Measurements from ENCODE around the gene TUSC2.

DNA sequence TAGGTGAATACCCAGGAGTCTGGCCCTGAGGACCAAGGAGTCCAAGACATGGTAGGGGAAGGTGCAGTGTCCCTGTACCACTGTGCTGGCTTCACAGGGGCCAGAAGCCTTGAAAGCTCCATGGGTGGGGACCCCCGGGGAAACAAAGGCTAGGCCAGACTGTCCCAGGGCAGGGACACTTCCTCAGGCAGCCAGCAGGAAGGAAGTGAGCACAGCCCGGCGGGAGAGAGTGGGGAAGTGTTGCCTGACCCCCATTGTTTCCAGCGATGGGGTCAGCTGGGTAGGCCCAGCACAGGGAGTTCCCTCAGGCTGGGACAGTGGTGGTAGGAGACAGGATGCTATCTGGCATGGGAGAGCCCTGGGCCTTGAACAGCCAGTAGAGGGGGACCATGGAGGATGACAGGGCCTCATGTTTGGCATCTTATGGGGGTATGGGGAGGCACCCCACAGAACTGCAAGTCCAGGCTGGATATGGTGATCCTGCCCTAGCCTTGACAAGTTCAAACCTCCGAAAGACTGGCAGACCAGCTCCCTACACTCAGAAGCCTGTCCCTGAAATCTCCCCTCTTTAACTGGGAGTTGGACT is 4.3 kb downstream of the TUSC2 start:
- TF ChIP-seq CTCF (IDR thresholded peaks at IDR 0.05; ENCODE audit: low read depth, low read length) (no peak), MYC (IDR thresholded peaks at IDR 0.05; ENCODE audit: low read depth, low read length) (no peak), POLR2A (IDR thresholded peaks at IDR 0.05; ENCODE audit: extremely low read depth, insufficient read length) (no peak)
- TF ChIP-seq, protein P1, sequence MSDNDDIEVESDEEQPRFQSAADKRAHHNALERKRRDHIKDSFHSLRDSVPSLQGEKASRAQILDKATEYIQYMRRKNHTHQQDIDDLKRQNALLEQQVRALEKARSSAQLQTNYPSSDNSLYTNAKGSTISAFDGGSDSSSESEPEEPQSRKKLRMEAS (IDR thresholded peaks at IDR 0.05; ENCODE audit: low read depth, low read length) = no peak

All from NB4 (cell line).